ENCODE data around the gene MRRF.

Gene MRRF

DNA sequence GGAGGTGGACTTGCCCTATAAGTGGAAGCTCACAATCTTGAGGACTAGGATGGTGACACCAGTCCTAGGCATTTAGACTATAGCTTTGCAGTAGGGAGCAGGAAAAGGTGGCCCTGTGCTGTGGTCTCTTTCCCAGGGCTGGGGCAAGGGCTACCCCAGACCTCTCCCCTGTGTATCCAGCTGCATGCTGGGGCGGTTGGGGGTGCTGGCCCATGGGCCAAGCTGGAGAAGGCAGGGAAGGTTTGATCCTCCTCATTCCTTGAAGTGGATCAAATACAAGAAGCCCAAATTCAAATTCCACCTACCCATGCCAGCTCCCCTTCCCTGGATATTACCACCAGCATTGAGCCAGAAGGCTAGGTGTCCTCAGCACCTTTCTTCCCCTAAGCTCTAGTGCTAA lies 104.0 kb downstream of the MRRF start:
- Histone ChIP-seq H3K4me3 (ENCODE audit: low read depth, low read length) (no peak overlapping the region), H3K36me3 (no peaks in the 10 kb centered on the region), H3K9me3 (ENCODE audit: severe bottlenecking) (peaks cover 6% of the 10 kb centered on the region), H3K27ac (no peak overlapping the region), H3K27me3 (ENCODE audit: insufficient read depth, low read depth, severe bottlenecking) (peaks cover 2% of the 10 kb centered on the region)
- no peak for DNase-seq
- TF ChIP-seq, protein P1, sequence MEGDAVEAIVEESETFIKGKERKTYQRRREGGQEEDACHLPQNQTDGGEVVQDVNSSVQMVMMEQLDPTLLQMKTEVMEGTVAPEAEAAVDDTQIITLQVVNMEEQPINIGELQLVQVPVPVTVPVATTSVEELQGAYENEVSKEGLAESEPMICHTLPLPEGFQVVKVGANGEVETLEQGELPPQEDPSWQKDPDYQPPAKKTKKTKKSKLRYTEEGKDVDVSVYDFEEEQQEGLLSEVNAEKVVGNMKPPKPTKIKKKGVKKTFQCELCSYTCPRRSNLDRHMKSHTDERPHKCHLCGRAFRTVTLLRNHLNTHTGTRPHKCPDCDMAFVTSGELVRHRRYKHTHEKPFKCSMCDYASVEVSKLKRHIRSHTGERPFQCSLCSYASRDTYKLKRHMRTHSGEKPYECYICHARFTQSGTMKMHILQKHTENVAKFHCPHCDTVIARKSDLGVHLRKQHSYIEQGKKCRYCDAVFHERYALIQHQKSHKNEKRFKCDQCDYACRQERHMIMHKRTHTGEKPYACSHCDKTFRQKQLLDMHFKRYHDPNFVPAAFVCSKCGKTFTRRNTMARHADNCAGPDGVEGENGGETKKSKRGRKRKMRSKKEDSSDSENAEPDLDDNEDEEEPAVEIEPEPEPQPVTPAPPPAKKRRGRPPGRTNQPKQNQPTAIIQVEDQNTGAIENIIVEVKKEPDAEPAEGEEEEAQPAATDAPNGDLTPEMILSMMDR (IDR thresholded peaks at IDR 0.05; ENCODE audit: low read depth, low read length) = no peak

DNA sequence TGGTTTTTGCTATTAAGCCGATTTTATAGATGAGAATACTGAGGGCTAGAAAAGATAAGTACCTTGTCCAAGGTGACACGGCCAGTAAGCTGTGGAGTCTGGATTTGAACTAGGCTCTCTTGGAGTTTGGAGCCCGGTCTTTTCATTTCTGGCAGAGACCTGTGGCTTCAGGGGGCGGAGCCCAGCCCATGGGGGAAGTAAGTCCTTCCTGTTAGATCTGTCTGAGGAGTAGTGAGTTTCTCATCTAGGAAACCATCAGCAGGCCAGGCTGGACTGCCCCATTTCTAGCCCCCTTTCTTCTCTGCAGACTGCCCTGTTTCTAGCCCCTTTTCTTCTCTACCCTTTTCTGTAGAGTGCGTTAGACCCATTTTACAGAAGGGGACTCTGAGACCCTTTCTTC lies 105.6 kb downstream of the MRRF start:
- DNase-seq = no peak
- peak overlapping the region; percentile 53 for H3K4me3 ChIP-seq (ENCODE audit: low read depth, low read length)
- H3K36me3 ChIP-seq = no peaks in the 10 kb centered on the region
- peaks cover 6% of the 10 kb centered on the region for H3K9me3 ChIP-seq (ENCODE audit: severe bottlenecking)
- TF ChIP-seq, protein P1 (IDR thresholded peaks at IDR 0.05; ENCODE audit: low read depth, low read length) = no peak
- H3K27ac ChIP-seq = no peak overlapping the region; the same call in 1 of the 2 replicates
- peaks cover 2% of the 10 kb centered on the region for H3K27me3 ChIP-seq (ENCODE audit: insufficient read depth, low read depth, severe bottlenecking)

DNA sequence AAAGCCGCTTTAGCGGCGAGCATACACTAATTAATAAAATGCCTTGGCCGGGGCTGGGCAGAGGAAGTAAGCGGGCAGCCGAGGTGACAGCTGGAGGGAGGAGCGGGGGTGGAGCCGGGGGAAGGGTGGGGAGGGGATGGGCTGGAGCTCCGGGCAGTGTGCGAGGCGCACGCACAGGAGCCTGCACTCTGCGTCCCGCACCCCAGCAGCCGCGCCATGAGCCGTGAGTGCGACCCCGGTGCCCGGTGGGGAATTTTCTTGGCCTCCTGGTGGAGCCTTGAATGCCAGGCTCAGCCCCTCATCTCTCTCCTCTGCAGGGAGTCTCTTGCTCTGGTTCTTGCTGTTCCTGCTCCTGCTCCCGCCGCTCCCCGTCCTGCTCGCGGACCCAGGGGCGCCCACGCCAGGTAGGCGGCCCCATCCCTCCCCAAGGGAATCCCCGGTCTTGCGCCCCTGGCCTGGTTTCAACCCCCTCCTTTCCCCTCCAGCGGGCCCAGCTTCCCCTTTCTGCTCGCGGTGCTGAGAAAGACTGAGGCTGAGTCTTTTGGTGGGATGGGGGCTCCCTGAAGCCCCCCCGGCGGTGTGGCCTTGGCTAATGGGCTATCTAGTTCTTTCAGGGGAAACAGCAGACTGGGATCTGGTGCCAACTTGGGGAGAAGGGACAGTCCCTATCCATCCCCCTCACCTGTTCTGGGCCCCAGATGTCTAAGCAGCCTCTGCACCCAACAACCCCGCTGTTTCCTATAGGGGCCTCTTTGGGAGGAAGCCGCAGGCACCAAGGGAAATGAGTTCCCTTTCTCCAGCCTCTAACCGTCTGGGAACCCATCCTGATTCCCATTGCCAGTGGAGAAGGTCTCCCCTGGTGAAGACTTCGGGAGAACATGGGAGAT lies 106.4 kb downstream of the MRRF start, which contains the start of gene PTGS1:
Gene PTGS1 (plus strand): TSS at position 156 of the 887 bp plus-strand sequence. CDS start 61 bp downstream, at position 217.
- no peaks in the 10 kb centered on the region for H3K36me3 ChIP-seq
- TF ChIP-seq, protein P1 (IDR thresholded peaks at IDR 0.05; ENCODE audit: low read depth, low read length) = no peak
- peak; percentile 94 for DNase-seq
- no peak within 1 kb of the TSS; the same call in 1 of the 2 replicates for H3K27ac ChIP-seq
- H3K9me3 ChIP-seq (ENCODE audit: severe bottlenecking) = peaks cover 6% of the 10 kb centered on the region
- peak within 1 kb of the TSS; percentile 53 for H3K4me3 ChIP-seq (ENCODE audit: low read depth, low read length)
- peaks cover 2% of the 10 kb centered on the region for H3K27me3 ChIP-seq (ENCODE audit: insufficient read depth, low read depth, severe bottlenecking)

DNA sequence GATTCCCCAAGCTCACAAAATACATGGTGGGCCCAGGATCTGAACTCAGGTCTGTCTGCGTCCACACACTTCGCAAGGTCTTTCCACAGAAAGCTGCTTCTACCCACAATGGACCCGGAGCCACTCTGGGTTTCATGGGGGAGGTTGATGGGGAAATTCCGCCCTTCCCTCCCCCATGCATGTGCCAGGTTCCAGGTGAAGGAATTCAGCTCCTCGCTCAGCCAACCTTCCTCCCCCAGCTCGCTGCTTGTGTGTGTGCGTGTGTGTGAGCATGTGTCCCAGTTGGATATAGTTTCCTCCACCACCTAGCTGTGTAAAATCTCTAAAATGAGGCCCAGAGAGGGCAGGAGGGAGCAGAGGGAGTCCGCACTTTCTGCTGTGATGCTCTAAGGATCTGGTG lies 107.2 kb downstream of the MRRF start:
- Histone ChIP-seq H3K36me3 (no peaks in the 10 kb centered on the region), H3K27ac (no peak overlapping the region), H3K4me3 (ENCODE audit: low read depth, low read length) (no peak overlapping the region), H3K27me3 (ENCODE audit: insufficient read depth, low read depth, severe bottlenecking) (peaks cover 2% of the 10 kb centered on the region), H3K9me3 (ENCODE audit: severe bottlenecking) (peaks cover 6% of the 10 kb centered on the region)
- DNase-seq = no peak
- TF ChIP-seq, protein P1 (IDR thresholded peaks at IDR 0.05; ENCODE audit: low read depth, low read length) = no peak

DNA sequence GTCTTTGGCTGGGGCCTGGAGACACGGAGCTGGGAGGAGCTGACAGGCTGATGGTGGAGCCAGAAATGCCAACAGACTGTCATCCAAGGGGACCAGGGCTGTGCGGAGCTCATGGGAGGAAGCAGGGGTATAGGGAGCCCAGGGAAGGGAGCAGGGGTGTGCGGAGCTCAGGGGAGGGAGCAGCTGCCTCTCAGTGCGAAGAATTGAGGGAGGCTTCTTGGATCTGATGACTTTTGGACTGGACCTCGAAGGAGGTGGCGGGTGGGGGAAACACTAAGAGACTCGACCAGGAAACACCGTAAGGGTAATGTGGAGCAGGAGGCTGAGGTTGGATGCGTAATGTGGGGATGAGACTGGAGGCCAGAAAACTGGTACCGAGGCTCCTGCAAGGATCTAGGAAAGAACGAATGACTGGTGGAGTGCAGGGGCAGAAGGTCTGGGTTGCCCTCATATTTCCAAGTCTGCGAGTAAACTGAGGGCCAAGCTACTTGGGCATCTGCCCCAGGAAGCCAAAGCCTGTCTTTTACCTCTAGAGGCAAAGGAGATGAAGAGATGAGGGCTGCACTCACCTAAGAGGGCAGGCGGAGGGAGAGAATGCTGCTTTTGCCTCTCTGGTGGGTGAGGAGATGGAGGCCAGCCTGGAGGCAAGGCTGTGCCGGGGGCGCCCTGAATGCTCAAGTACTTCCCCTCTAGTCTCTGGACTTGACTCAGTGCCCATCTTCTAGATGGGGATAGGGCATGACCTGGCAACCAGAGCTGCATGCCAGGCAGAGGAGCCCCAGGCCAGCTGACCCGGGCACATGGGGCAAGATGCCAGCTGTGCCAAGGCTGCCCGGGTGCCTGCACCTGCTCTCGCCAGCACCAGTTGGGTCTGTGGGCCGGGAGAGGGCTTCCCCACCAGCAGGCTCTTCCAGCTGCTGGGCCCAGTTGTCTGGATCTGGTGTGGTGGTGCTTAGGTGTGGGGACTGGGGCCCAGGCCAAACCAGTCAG lies 108.5 kb downstream of the MRRF start:
- Histone ChIP-seq H3K27me3 (ENCODE audit: insufficient read depth, low read depth, severe bottlenecking) (peaks cover 2% of the 10 kb centered on the region), H3K36me3 (no peaks in the 10 kb centered on the region), H3K4me3 (ENCODE audit: low read depth, low read length) (no peak overlapping the region), H3K27ac (no peak overlapping the region), H3K9me3 (ENCODE audit: severe bottlenecking) (peaks cover 6% of the 10 kb centered on the region)
- DNase-seq = no peak
- TF ChIP-seq, protein P1 (IDR thresholded peaks at IDR 0.05; ENCODE audit: low read depth, low read length) = no peak

Data from WERI-Rb-1 (cell line).